ENCODE measurements around the gene DOCK6. TPM values are rescaled to one million over a fixed set of nuclear protein-coding genes. Genes with fewer than 3 reads are reported as not detected.

DOCK6 gene
- total RNA-seq, 2 donors from 2014 or later: 93.8 to 111 TPM

DNA sequence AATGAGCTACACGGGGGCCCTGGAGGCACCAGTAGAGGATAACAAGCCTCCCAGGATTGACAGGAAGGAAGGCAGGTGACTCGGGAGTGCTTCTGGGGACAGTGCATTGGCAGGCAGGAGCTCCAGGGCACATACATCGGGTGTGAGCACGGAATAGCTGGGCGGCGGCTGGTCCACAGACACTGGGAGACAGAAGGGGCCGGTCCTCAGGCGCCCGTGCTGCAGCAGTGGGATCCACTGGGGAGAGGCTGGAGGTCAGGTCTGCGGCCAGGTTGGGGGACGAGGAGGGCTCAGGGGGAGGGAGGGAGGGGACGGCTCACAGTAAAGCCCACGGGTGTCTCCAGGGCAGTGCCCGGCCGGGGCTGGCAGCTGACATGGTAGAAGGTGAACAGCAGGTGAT is 25.0 kb downstream of the DOCK6 start:
- H3K27ac ChIP-seq (ENCODE audit: low read depth, low read length): peak overlapping the region; percentile 49
- TF ChIP-seq, protein P1, sequence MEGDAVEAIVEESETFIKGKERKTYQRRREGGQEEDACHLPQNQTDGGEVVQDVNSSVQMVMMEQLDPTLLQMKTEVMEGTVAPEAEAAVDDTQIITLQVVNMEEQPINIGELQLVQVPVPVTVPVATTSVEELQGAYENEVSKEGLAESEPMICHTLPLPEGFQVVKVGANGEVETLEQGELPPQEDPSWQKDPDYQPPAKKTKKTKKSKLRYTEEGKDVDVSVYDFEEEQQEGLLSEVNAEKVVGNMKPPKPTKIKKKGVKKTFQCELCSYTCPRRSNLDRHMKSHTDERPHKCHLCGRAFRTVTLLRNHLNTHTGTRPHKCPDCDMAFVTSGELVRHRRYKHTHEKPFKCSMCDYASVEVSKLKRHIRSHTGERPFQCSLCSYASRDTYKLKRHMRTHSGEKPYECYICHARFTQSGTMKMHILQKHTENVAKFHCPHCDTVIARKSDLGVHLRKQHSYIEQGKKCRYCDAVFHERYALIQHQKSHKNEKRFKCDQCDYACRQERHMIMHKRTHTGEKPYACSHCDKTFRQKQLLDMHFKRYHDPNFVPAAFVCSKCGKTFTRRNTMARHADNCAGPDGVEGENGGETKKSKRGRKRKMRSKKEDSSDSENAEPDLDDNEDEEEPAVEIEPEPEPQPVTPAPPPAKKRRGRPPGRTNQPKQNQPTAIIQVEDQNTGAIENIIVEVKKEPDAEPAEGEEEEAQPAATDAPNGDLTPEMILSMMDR (conservative IDR thresholded peaks at IDR 0.05): no peak
- Mint-ChIP-seq H3K4me1 (peaks cover 6% of the 10 kb centered on the region), H3K4me3 (no peak overlapping the region), H3K36me3 (ENCODE audit: low read depth) (peaks cover 62% of the 10 kb centered on the region), H3K27ac (peak overlapping the region; percentile 85), H3K9me3 (no peaks in the 10 kb centered on the region), H3K27me3 (ENCODE audit: insufficient read depth) (no peaks in the 10 kb centered on the region)
- H3K27me3 ChIP-seq (ENCODE audit: control insufficient read depth, insufficient read depth, low read length, poor library complexity, severe bottlenecking): no peaks in the 10 kb centered on the region
- no peak overlapping the region for H3K9ac ChIP-seq (ENCODE audit: extremely low read depth, low read length, poor library complexity, severe bottlenecking)
- no peak overlapping the region for H3K4me3 ChIP-seq (ENCODE audit: low read length)
- no peaks in the 10 kb centered on the region for H3K9me3 ChIP-seq (ENCODE audit: control insufficient read depth, low read length)
- 80 to 93% methylated on average over 12 to 15 of the region's 15 CpGs for WGBS, 2 experiments (ENCODE audit: insufficient coverage in 1 of 2, insufficient read length in 1 of 2)
- no peak for DNase-seq
- H3K36me3 ChIP-seq (ENCODE audit: control insufficient read depth, insufficient read depth, low read length): peaks cover 39% of the 10 kb centered on the region
- H3K4me1 ChIP-seq (ENCODE audit: control insufficient read depth, insufficient read depth, low read length): peaks cover 5% of the 10 kb centered on the region

DNA sequence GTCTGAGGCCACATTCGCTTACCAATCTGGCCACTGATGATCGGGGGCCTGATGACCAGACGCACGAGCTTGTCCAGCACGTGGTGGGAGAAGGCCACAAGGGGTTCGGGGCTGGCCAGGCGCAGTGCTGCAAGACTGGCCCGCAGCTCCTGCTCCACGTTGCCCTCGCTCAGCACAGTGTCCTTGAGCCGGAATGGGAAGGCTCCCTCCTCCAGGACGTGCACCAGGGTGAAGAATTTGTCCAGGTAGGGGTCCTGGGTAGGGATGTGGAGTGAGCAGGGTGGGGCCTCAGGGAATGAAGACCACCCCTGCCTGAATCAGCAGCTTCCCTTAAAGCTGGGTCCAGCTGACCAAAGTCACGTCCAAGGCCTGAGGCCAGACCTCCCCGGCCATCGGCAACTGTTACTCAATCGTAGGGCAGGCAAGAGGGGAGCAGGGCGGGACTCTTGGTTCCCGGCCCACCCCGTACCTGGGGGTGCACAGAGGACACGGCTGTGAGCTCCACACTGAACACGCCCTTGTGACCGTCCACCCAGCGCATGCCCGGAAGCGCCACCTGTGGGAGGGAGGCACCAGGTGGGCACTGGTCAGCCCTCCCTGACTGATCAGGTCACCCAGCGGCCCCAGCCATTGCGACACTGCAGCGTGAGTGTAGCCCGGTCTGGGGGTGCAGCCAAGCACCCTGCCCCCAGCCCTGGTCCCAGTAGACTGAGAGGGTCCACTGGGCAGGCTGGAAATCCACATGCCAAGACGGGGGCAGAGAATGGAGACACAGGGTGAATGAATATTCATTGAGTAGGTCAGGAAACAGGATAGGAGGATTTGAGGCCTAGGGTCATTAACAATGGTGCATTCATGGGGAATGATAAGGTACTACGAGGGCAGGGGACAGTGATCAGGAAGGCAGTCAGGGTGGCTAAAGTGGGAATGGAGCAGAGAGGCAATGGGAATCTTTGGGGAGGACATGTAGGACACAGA is 25.7 kb downstream of the DOCK6 start:
- H3K9me3 Mint-ChIP-seq: no peaks in the 10 kb centered on the region
- no peak overlapping the region for H3K4me3 ChIP-seq (ENCODE audit: low read length)
- no peak overlapping the region for H3K9ac ChIP-seq (ENCODE audit: extremely low read depth, low read length, poor library complexity, severe bottlenecking)
- WGBS, 2 experiments (ENCODE audit: insufficient coverage in 1 of 2, insufficient read length in 1 of 2): 90 to 93% methylated on average over 25 to 31 of the region's 31 CpGs
- H3K27ac Mint-ChIP-seq: peak overlapping the region; percentile 85
- DNase-seq: no peak
- peaks cover 6% of the 10 kb centered on the region for H3K4me1 Mint-ChIP-seq
- H3K27ac ChIP-seq (ENCODE audit: low read depth, low read length): peak overlapping the region; percentile 49
- H3K27me3 ChIP-seq (ENCODE audit: control insufficient read depth, insufficient read depth, low read length, poor library complexity, severe bottlenecking): no peaks in the 10 kb centered on the region
- H3K27me3 Mint-ChIP-seq (ENCODE audit: insufficient read depth): no peaks in the 10 kb centered on the region
- no peak overlapping the region for H3K4me3 Mint-ChIP-seq
- peaks cover 60% of the 10 kb centered on the region for H3K36me3 Mint-ChIP-seq (ENCODE audit: low read depth)
- TF ChIP-seq, protein P1 (conservative IDR thresholded peaks at IDR 0.05): no peak
- no peaks in the 10 kb centered on the region for H3K9me3 ChIP-seq (ENCODE audit: control insufficient read depth, low read length)
- peaks cover 5% of the 10 kb centered on the region for H3K4me1 ChIP-seq (ENCODE audit: control insufficient read depth, insufficient read depth, low read length)
- peaks cover 36% of the 10 kb centered on the region for H3K36me3 ChIP-seq (ENCODE audit: control insufficient read depth, insufficient read depth, low read length)

DNA sequence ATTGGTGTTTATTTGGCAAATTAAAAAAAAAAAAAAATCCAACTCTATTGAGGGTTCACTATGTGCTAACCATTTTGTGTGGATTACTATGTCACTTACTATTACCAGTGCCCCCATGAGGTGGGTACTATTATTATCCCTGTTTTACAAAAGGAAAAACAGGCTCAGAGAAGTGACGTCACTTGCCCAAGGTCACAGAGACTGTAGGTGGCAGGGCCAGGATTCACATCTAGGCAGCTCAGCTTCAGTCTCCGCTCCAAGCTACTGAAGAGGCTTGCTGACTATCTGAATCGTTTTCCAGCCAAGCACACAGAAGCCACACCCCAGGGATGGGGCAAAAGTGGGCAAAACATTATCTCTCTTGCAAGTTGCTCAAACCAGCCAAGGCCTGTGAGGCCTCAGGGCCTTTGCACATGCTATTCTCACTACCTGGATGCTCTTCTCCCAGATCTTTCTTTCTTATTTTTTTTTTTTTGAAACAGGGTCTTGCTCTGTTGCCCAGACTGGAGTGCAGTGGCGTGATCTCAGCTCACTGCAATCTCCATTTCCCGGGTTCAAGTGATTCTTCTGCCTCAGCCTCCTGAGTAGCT is 27.7 kb downstream of the DOCK6 start:
- H3K27me3 Mint-ChIP-seq (ENCODE audit: insufficient read depth): no peaks in the 10 kb centered on the region

More for the DNA sequence above, 27.7 kb downstream of the DOCK6 start:
- Mint-ChIP-seq H3K27ac (no peak overlapping the region), H3K36me3 (ENCODE audit: low read depth) (peaks cover 55% of the 10 kb centered on the region), H3K9me3 (no peaks in the 10 kb centered on the region), H3K4me1 (peaks cover 6% of the 10 kb centered on the region), H3K4me3 (no peak overlapping the region)
- Histone ChIP-seq H3K9ac (ENCODE audit: extremely low read depth, low read length, poor library complexity, severe bottlenecking) (no peak overlapping the region), H3K4me1 (ENCODE audit: control insufficient read depth, insufficient read depth, low read length) (peaks cover 5% of the 10 kb centered on the region), H3K4me3 (ENCODE audit: low read length) (no peak overlapping the region), H3K27me3 (ENCODE audit: control insufficient read depth, insufficient read depth, low read length, poor library complexity, severe bottlenecking) (no peaks in the 10 kb centered on the region), H3K27ac (ENCODE audit: low read depth, low read length) (no peak overlapping the region), H3K9me3 (ENCODE audit: control insufficient read depth, low read length) (no peaks in the 10 kb centered on the region), H3K36me3 (ENCODE audit: control insufficient read depth, insufficient read depth, low read length) (peaks cover 36% of the 10 kb centered on the region)
- WGBS, 2 experiments (ENCODE audit: insufficient coverage in 1 of 2, insufficient read length in 1 of 2): 89 to 92% methylated on average over 4 to 5 of the region's 5 CpGs
- TF ChIP-seq, protein P1 (conservative IDR thresholded peaks at IDR 0.05): peak; percentile 38
- no peak for DNase-seq

Measured in endodermal cell (in vitro differentiated cells).